HEK293T (cell line): ENCODE measurements around the gene L1CAM.

Source experiments
- FOXA1 ChIP-seq: fragments of 450-650 bp; IDR thresholded peaks from 2 replicates; pipeline ENCODE4 v1.6.1; 2016; ENCODE audit warnings: mild to moderate bottlenecking
- L3MBTL2 ChIP-seq: fragments of 450-650 bp; conservative IDR thresholded peaks from 2 replicates; pipeline ENCODE4 v1.6.1; 2016; ENCODE audit warnings: mild to moderate bottlenecking

GRCh38 chrX:153821066-153821465 is 64.9 kb downstream of the L1CAM start:
- TF ChIP-seq FOXA1 (no peak), L3MBTL2 (no peak)
